Measurements from ENCODE around the gene GABBR2. TPM values are rescaled to one million over a fixed set of nuclear protein-coding genes. Genes with fewer than 3 reads are reported as not detected.

Gene GABBR2
- total RNA-seq, 1 donor, result 0.27 TPM

GRCh38 chr9:98708103-98708932 is 417 bp downstream of the GABBR2 start:
- no peak for DNase-seq (ENCODE audit: low read depth)
- H3K4me3 ChIP-seq (ENCODE audit: low read depth, low read length), result peak overlapping the region; percentile 45
- TF ChIP-seq CTCF (IDR thresholded peaks at IDR 0.05; ENCODE audit: insufficient read depth, low read length), result no peak

- TF ChIP-seq CTCF (IDR thresholded peaks at IDR 0.05; ENCODE audit: insufficient read depth, low read length), result peak; percentile 83
- peak; percentile 79 for DNase-seq (ENCODE audit: low read depth)
- peak overlapping the region; percentile 55 for H3K4me3 ChIP-seq (ENCODE audit: low read depth, low read length)
These were observed 1.3 kb downstream of the GABBR2 start for GRCh38 chr9:98707166-98708102.

GRCh38 chr9:98706651-98707165 is 2.0 kb downstream of the GABBR2 start:
- peak overlapping the region; percentile 41 for H3K4me3 ChIP-seq (ENCODE audit: low read depth, low read length)
- peak; percentile 19 for DNase-seq (ENCODE audit: low read depth)
- TF ChIP-seq CTCF (IDR thresholded peaks at IDR 0.05; ENCODE audit: insufficient read depth, low read length), result no peak

GRCh38 chr9:98702835-98703380 is 5.8 kb downstream of the GABBR2 start:
- no peak overlapping the region for H3K4me3 ChIP-seq (ENCODE audit: low read depth, low read length)
- DNase-seq (ENCODE audit: low read depth), result no peak
- no peak for TF ChIP-seq CTCF (IDR thresholded peaks at IDR 0.05; ENCODE audit: insufficient read depth, low read length)

- H3K4me3 ChIP-seq (ENCODE audit: low read depth, low read length), result no peak overlapping the region
- TF ChIP-seq CTCF (IDR thresholded peaks at IDR 0.05; ENCODE audit: insufficient read depth, low read length), result no peak
- DNase-seq (ENCODE audit: low read depth), result no peak
These were observed 6.4 kb downstream of the GABBR2 start for GRCh38 chr9:98702340-98702739.

- DNase-seq (ENCODE audit: low read depth), result no peak
- H3K4me3 ChIP-seq (ENCODE audit: low read depth, low read length), result no peak overlapping the region
- TF ChIP-seq CTCF (IDR thresholded peaks at IDR 0.05; ENCODE audit: insufficient read depth, low read length), result no peak
These were observed 7.2 kb downstream of the GABBR2 start for GRCh38 chr9:98701576-98701975.
